MM.1S (cell line): ENCODE data around the gene AKAP13.

Experiments
- EZH2phosphoT487 ChIP-seq: fragments of 300-600 bp; sonication (generic); IDR thresholded peaks from 2 replicates; pipeline ENCODE4 v1.6.1; 2018; ENCODE audit warnings: antibody characterized with exemption, low read length
- TF ChIP-seq, protein P1 (sequence below): fragments of 300-600 bp; sonication (generic); IDR thresholded peaks from 2 replicates; pipeline ENCODE4 v1.5.1; 2016; ENCODE audit warnings: antibody characterized with exemption, low read length, mixed read lengths

GRCh38 chr15:85541744-85542143 is 161.3 kb downstream of the AKAP13 start:
- TF ChIP-seq, protein P1, sequence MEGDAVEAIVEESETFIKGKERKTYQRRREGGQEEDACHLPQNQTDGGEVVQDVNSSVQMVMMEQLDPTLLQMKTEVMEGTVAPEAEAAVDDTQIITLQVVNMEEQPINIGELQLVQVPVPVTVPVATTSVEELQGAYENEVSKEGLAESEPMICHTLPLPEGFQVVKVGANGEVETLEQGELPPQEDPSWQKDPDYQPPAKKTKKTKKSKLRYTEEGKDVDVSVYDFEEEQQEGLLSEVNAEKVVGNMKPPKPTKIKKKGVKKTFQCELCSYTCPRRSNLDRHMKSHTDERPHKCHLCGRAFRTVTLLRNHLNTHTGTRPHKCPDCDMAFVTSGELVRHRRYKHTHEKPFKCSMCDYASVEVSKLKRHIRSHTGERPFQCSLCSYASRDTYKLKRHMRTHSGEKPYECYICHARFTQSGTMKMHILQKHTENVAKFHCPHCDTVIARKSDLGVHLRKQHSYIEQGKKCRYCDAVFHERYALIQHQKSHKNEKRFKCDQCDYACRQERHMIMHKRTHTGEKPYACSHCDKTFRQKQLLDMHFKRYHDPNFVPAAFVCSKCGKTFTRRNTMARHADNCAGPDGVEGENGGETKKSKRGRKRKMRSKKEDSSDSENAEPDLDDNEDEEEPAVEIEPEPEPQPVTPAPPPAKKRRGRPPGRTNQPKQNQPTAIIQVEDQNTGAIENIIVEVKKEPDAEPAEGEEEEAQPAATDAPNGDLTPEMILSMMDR, result no peak
- TF ChIP-seq EZH2phosphoT487, result no peak
